ENCODE measurements around the gene TDRD12. TPM values are rescaled to one million over a fixed set of nuclear protein-coding genes. Genes with fewer than 3 reads are reported as not detected.

The TDRD12 gene
- total RNA-seq, 1 donor from 2014 or later = not detected

- H3K36me3 Mint-ChIP-seq (ENCODE audit: low read depth, unreplicated experiment) = no peaks in the 10 kb centered on the region
- no peaks in the 10 kb centered on the region for H3K9me3 Mint-ChIP-seq (ENCODE audit: unreplicated experiment)
- H3K27me3 Mint-ChIP-seq (ENCODE audit: unreplicated experiment) = peaks cover 1% of the 10 kb centered on the region
- no peak within 1 kb of the TSS for H3K4me3 Mint-ChIP-seq (ENCODE audit: unreplicated experiment)
- no peak for TF ChIP-seq CTCF (IDR thresholded peaks at IDR 0.05; ENCODE audit: unreplicated experiment)
- no peak within 1 kb of the TSS for H3K27ac Mint-ChIP-seq (ENCODE audit: unreplicated experiment)
- H3K4me1 Mint-ChIP-seq (ENCODE audit: unreplicated experiment) = no peaks in the 10 kb centered on the region
- no peak for DNase-seq (ENCODE audit: low spot score)
Observed at GRCh38 chr19:32869369-32869965, 149.9 kb downstream of the TDRD12 start, which contains the start of gene SLC7A9. SLC7A9 (minus strand) TSS chr19:32869767; CDS start chr19:32868534, 1,233 bp downstream.

GRCh38 chr19:32869966-32870573, 150.5 kb downstream of the TDRD12 start:
- Mint-ChIP-seq H3K27me3 (ENCODE audit: unreplicated experiment) (peaks cover 1% of the 10 kb centered on the region), H3K9me3 (ENCODE audit: unreplicated experiment) (no peaks in the 10 kb centered on the region), H3K4me3 (ENCODE audit: unreplicated experiment) (no peak overlapping the region), H3K36me3 (ENCODE audit: low read depth, unreplicated experiment) (no peaks in the 10 kb centered on the region), H3K27ac (ENCODE audit: unreplicated experiment) (no peak overlapping the region), H3K4me1 (ENCODE audit: unreplicated experiment) (no peaks in the 10 kb centered on the region)
- TF ChIP-seq CTCF (IDR thresholded peaks at IDR 0.05; ENCODE audit: unreplicated experiment) = no peak
- DNase-seq (ENCODE audit: low spot score) = no peak

GRCh38 chr19:32870981-32871451, 151.4 kb downstream of the TDRD12 start:
- DNase-seq (ENCODE audit: low spot score) = no peak
- TF ChIP-seq CTCF (IDR thresholded peaks at IDR 0.05; ENCODE audit: unreplicated experiment) = no peak
- Mint-ChIP-seq H3K9me3 (ENCODE audit: unreplicated experiment) (no peaks in the 10 kb centered on the region), H3K4me1 (ENCODE audit: unreplicated experiment) (no peaks in the 10 kb centered on the region), H3K27ac (ENCODE audit: unreplicated experiment) (no peak overlapping the region), H3K36me3 (ENCODE audit: low read depth, unreplicated experiment) (no peaks in the 10 kb centered on the region), H3K4me3 (ENCODE audit: unreplicated experiment) (no peak overlapping the region), H3K27me3 (ENCODE audit: unreplicated experiment) (no peaks in the 10 kb centered on the region)

GRCh38 chr19:32872391-32872790, 152.8 kb downstream of the TDRD12 start:
- Mint-ChIP-seq H3K27me3 (ENCODE audit: unreplicated experiment) (no peaks in the 10 kb centered on the region), H3K9me3 (ENCODE audit: unreplicated experiment) (no peaks in the 10 kb centered on the region), H3K4me1 (ENCODE audit: unreplicated experiment) (no peaks in the 10 kb centered on the region), H3K36me3 (ENCODE audit: low read depth, unreplicated experiment) (no peaks in the 10 kb centered on the region), H3K4me3 (ENCODE audit: unreplicated experiment) (no peak overlapping the region), H3K27ac (ENCODE audit: unreplicated experiment) (no peak overlapping the region)
- no peak for DNase-seq (ENCODE audit: low spot score)
- no peak for TF ChIP-seq CTCF (IDR thresholded peaks at IDR 0.05; ENCODE audit: unreplicated experiment)

All from endothelial cell (in vitro differentiated cells).